WTC11 (cell line): Measurements from ENCODE around the gene ZBTB25. TPM values are rescaled to one million over a fixed set of nuclear protein-coding genes. Genes with fewer than 3 reads are reported as not detected.

Experiments
- CBFB ChIP-seq: sonication (generic); formaldehyde crosslinking; IDR thresholded peaks from 2 replicates; pipeline ENCODE4 v1.8.1; 2022; ENCODE audit warnings: mild to moderate bottlenecking, low read depth, missing genetic modification reagents
- total RNA-seq: library from RNA; stranded (reverse); gene quantifications from 3 replicates; pipeline ENCODE4 v1.2.3, GENCODE V29; 2021
- TF ChIP-seq, protein P1 (sequence below): sonication (generic); formaldehyde crosslinking; IDR thresholded peaks from 2 replicates; pipeline ENCODE4 v1.8.1; 2023; ENCODE audit warnings: mild to moderate bottlenecking, missing genetic modification reagents, borderline replicate concordance
- TF ChIP-seq, protein P2 (sequence below): fragments of 250-450 bp; sonication (Bioruptor Pico); IDR thresholded peaks from 2 replicates; pipeline ENCODE4 v1.9.0; 2021; ENCODE audit warnings: mild to moderate bottlenecking, borderline replicate concordance
- TF ChIP-seq, protein P3 (sequence below): fragments of 250-450 bp; sonication (Bioruptor Pico); IDR thresholded peaks from 2 replicates; pipeline ENCODE4 v1.9.0; 2021; ENCODE audit warnings: mild to moderate bottlenecking
- TF ChIP-seq, protein P4 (sequence below): fragments of 250-450 bp; sonication (Bioruptor Pico); conservative IDR thresholded peaks from 2 replicates; pipeline ENCODE4 v1.9.0; 2021; ENCODE audit warnings: mild to moderate bottlenecking
- TF ChIP-seq, protein P5 (sequence below): sonication (generic); formaldehyde crosslinking; IDR thresholded peaks from 2 replicates; pipeline ENCODE4 v1.8.1; 2022; ENCODE audit warnings: mild to moderate bottlenecking, missing genetic modification reagents, moderate library complexity, borderline replicate concordance
- TF ChIP-seq, protein P6 (sequence below): sonication (generic); formaldehyde crosslinking; IDR thresholded peaks from 2 replicates; pipeline ENCODE4 v1.8.0; 2023; ENCODE audit warnings: missing genetic modification reagents, mild to moderate bottlenecking, borderline replicate concordance

ZBTB25 gene
- total RNA-seq, 1 experiment from 2014 or later, result 11.9 TPM

DNA sequence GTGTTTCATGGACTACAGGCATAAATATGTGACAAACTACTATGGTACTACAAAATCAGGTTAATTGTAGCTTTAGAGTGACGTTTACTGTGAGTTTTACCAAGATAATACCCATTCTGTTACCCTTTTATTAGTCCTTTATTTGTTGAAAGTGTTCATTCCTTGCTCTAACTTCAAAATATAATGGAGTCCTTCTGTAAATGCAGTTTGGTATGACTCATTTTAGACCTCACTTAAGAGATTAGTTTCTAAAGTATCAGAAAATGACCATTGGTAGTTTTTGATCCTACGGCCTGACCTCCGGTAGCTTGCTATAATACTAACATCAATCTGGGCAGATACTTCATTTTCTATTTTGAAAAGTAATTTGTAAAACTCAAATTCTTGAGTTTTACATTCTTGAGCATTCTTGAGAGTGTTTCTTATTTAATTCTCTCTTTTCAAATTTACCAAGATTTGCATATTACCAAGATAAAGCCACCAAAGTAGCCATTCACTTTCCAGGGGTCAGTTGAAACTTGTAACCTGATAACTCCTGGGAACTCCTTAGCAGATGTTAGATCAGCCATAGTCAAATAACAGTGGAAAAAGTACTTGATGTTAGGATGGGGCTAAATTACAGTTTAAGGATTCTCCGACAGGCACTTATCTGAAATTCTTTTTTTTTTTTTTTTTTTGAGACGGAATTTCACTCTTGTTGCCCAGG, 41.1 kb upstream of the ZBTB25 start (continued):
- TF ChIP-seq, protein P1, sequence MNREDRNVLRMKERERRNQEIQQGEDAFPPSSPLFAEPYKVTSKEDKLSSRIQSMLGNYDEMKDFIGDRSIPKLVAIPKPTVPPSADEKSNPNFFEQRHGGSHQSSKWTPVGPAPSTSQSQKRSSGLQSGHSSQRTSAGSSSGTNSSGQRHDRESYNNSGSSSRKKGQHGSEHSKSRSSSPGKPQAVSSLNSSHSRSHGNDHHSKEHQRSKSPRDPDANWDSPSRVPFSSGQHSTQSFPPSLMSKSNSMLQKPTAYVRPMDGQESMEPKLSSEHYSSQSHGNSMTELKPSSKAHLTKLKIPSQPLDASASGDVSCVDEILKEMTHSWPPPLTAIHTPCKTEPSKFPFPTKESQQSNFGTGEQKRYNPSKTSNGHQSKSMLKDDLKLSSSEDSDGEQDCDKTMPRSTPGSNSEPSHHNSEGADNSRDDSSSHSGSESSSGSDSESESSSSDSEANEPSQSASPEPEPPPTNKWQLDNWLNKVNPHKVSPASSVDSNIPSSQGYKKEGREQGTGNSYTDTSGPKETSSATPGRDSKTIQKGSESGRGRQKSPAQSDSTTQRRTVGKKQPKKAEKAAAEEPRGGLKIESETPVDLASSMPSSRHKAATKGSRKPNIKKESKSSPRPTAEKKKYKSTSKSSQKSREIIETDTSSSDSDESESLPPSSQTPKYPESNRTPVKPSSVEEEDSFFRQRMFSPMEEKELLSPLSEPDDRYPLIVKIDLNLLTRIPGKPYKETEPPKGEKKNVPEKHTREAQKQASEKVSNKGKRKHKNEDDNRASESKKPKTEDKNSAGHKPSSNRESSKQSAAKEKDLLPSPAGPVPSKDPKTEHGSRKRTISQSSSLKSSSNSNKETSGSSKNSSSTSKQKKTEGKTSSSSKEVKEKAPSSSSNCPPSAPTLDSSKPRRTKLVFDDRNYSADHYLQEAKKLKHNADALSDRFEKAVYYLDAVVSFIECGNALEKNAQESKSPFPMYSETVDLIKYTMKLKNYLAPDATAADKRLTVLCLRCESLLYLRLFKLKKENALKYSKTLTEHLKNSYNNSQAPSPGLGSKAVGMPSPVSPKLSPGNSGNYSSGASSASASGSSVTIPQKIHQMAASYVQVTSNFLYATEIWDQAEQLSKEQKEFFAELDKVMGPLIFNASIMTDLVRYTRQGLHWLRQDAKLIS (CRISPR knock-in tag), result no peak
- TF ChIP-seq, protein P2, sequence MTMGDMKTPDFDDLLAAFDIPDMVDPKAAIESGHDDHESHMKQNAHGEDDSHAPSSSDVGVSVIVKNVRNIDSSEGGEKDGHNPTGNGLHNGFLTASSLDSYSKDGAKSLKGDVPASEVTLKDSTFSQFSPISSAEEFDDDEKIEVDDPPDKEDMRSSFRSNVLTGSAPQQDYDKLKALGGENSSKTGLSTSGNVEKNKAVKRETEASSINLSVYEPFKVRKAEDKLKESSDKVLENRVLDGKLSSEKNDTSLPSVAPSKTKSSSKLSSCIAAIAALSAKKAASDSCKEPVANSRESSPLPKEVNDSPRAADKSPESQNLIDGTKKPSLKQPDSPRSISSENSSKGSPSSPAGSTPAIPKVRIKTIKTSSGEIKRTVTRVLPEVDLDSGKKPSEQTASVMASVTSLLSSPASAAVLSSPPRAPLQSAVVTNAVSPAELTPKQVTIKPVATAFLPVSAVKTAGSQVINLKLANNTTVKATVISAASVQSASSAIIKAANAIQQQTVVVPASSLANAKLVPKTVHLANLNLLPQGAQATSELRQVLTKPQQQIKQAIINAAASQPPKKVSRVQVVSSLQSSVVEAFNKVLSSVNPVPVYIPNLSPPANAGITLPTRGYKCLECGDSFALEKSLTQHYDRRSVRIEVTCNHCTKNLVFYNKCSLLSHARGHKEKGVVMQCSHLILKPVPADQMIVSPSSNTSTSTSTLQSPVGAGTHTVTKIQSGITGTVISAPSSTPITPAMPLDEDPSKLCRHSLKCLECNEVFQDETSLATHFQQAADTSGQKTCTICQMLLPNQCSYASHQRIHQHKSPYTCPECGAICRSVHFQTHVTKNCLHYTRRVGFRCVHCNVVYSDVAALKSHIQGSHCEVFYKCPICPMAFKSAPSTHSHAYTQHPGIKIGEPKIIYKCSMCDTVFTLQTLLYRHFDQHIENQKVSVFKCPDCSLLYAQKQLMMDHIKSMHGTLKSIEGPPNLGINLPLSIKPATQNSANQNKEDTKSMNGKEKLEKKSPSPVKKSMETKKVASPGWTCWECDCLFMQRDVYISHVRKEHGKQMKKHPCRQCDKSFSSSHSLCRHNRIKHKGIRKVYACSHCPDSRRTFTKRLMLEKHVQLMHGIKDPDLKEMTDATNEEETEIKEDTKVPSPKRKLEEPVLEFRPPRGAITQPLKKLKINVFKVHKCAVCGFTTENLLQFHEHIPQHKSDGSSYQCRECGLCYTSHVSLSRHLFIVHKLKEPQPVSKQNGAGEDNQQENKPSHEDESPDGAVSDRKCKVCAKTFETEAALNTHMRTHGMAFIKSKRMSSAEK (CRISPR knock-in tag), result no peak
- TF ChIP-seq, protein P3, sequence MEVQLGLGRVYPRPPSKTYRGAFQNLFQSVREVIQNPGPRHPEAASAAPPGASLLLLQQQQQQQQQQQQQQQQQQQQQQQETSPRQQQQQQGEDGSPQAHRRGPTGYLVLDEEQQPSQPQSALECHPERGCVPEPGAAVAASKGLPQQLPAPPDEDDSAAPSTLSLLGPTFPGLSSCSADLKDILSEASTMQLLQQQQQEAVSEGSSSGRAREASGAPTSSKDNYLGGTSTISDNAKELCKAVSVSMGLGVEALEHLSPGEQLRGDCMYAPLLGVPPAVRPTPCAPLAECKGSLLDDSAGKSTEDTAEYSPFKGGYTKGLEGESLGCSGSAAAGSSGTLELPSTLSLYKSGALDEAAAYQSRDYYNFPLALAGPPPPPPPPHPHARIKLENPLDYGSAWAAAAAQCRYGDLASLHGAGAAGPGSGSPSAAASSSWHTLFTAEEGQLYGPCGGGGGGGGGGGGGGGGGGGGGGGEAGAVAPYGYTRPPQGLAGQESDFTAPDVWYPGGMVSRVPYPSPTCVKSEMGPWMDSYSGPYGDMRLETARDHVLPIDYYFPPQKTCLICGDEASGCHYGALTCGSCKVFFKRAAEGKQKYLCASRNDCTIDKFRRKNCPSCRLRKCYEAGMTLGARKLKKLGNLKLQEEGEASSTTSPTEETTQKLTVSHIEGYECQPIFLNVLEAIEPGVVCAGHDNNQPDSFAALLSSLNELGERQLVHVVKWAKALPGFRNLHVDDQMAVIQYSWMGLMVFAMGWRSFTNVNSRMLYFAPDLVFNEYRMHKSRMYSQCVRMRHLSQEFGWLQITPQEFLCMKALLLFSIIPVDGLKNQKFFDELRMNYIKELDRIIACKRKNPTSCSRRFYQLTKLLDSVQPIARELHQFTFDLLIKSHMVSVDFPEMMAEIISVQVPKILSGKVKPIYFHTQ (CRISPR knock-in tag), result no peak
- TF ChIP-seq, protein P4, sequence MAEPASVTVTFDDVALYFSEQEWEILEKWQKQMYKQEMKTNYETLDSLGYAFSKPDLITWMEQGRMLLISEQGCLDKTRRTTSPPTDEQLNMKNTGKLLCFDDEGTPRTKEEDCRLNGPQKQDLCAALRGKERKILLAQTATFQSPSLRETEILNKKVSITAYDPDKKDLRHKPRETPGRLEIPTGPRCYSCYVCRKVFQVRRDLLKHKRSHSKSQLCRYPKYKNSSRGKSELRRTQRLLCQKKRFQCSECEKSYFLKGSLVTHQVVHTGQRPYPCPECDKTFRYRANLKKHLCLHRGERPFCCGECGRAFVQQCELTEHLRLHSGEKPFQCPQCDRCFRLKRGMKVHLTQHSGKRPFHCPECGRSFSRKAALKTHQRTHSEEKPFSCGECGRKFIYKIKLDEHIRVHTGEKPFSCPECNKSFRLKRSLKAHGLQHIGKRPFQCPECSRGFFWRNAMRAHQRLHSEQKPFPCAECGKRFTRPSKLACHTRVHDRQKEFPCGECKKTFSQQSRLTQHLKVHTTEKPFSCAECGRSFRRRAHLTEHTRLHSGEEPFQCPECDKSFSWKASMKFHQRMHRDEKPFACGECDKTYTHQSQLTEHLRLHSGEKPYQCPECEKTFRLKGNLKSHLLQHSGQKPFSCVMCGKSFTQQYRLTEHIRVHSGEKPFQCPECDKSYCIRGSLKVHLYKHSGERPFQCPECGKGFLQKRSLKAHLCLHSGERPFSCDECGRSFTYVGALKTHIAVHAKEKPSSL, result no peak
- TF ChIP-seq, protein P5, sequence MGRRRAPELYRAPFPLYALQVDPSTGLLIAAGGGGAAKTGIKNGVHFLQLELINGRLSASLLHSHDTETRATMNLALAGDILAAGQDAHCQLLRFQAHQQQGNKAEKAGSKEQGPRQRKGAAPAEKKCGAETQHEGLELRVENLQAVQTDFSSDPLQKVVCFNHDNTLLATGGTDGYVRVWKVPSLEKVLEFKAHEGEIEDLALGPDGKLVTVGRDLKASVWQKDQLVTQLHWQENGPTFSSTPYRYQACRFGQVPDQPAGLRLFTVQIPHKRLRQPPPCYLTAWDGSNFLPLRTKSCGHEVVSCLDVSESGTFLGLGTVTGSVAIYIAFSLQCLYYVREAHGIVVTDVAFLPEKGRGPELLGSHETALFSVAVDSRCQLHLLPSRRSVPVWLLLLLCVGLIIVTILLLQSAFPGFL (CRISPR knock-in tag), result no peak
- TF ChIP-seq, protein P6, sequence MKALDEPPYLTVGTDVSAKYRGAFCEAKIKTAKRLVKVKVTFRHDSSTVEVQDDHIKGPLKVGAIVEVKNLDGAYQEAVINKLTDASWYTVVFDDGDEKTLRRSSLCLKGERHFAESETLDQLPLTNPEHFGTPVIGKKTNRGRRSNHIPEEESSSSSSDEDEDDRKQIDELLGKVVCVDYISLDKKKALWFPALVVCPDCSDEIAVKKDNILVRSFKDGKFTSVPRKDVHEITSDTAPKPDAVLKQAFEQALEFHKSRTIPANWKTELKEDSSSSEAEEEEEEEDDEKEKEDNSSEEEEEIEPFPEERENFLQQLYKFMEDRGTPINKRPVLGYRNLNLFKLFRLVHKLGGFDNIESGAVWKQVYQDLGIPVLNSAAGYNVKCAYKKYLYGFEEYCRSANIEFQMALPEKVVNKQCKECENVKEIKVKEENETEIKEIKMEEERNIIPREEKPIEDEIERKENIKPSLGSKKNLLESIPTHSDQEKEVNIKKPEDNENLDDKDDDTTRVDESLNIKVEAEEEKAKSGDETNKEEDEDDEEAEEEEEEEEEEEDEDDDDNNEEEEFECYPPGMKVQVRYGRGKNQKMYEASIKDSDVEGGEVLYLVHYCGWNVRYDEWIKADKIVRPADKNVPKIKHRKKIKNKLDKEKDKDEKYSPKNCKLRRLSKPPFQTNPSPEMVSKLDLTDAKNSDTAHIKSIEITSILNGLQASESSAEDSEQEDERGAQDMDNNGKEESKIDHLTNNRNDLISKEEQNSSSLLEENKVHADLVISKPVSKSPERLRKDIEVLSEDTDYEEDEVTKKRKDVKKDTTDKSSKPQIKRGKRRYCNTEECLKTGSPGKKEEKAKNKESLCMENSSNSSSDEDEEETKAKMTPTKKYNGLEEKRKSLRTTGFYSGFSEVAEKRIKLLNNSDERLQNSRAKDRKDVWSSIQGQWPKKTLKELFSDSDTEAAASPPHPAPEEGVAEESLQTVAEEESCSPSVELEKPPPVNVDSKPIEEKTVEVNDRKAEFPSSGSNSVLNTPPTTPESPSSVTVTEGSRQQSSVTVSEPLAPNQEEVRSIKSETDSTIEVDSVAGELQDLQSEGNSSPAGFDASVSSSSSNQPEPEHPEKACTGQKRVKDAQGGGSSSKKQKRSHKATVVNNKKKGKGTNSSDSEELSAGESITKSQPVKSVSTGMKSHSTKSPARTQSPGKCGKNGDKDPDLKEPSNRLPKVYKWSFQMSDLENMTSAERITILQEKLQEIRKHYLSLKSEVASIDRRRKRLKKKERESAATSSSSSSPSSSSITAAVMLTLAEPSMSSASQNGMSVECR (CRISPR knock-in tag), result no peak
- no peak for TF ChIP-seq CBFB (CRISPR knock-in tag)
